Activated T-helper 2 cell treated with anti-CD3 and anti-CD28 coated beads, Interferon-gamma antibody, Interleukin-2, Interleukin-4, amounts not matched to agents 10 μg/mL and 5 μg/mL and 100 μg/mL, durations not matched to agents 14 hours and 24 hours and 36 hours (primary cell): ENCODE results near the gene CSNK2B. TPM values are rescaled to one million over a fixed set of nuclear protein-coding genes. Genes with fewer than 3 reads are reported as not detected.
A peak's percentile ranks its signal among the peaks of the same experiment; 100 is the strongest.

Experiments used
- DNase-seq: peaks from one replicate; pipeline ENCODE4 v3.0.0; 2021; ENCODE audit warnings: low spot score
- H3K27ac Mint-ChIP-seq: one replicate; pipeline ENCODE4 v1.8.0; 2021; ENCODE audit warnings: mixed read lengths
- H3K27me3 Mint-ChIP-seq: one replicate; pipeline ENCODE4 v1.8.0; 2021; ENCODE audit warnings: low read depth, mixed read lengths
- H3K36me3 Mint-ChIP-seq: one replicate; pipeline ENCODE4 v1.8.0; 2021; ENCODE audit warnings: low read depth, mixed read lengths
- H3K4me1 Mint-ChIP-seq: one replicate; pipeline ENCODE4 v1.8.0; 2021; ENCODE audit warnings: low read depth, mixed read lengths
- H3K4me3 Mint-ChIP-seq: one replicate; pipeline ENCODE4 v1.8.0; 2021; ENCODE audit warnings: low read depth, mild to moderate bottlenecking, moderate library complexity, mixed read lengths
- H3K9me3 Mint-ChIP-seq: one replicate; pipeline ENCODE4 v1.8.0; 2021; ENCODE audit warnings: mixed read lengths
- intact Hi-C: fragments of 100-400 bp; cut with micrococcal nuclease; formaldehyde crosslinking; loops from one replicate; pipeline ENCODE4 v1.15.1; 2023
- total RNA-seq: library from RNA; stranded (reverse); gene quantifications from 2 replicates; pipeline ENCODE4 v1.2.3, GENCODE V29; 2022

The CSNK2B gene
- total RNA-seq, 1 donor from 2014 or later, result 279 TPM

DNA sequence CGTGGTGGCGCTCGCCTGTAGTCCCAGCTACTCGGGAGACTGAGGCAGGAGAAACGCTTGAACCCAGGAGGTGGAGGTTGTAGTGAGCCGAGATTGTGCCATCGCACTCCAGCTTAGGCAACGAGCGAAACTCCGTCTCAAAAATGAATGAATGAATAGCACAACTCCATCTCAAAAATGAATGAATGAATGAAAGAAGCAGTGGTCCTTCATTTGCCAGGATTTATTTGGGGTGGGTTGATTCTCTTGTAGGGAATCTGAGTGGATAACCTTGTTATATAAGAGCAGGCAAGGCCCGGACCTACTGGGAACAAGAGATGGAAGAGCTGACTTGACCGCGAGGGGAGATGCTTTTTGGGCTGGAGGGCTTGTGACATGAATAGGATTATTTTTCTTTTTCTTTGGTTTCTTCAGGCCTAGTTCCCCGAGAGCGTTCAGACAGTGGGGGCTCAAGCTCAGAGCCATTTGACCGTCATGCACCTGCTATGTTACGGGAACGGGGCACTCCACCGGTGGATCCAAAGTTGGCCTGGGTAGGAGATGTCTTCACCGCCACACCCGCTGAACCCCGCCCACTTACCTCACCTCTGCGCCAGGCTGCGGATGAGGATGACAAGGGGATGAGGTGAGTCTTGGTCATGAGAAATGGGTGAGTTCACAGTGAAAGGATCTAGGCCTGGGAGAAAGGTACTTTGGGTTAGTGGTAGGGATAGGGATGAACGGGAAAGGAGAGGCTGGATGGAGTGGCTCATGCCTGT, 35.5 kb upstream of the CSNK2B start:
- Mint-ChIP-seq H3K4me1 (peaks cover 7% of the 10 kb centered on the region), H3K27me3 (no peaks in the 10 kb centered on the region), H3K4me3 (no peak overlapping the region), H3K27ac (no peak overlapping the region), H3K36me3 (peaks cover 94% of the 10 kb centered on the region), H3K9me3 (no peaks in the 10 kb centered on the region)
- no peak for DNase-seq
- intact Hi-C loops, result no loop called here

DNA sequence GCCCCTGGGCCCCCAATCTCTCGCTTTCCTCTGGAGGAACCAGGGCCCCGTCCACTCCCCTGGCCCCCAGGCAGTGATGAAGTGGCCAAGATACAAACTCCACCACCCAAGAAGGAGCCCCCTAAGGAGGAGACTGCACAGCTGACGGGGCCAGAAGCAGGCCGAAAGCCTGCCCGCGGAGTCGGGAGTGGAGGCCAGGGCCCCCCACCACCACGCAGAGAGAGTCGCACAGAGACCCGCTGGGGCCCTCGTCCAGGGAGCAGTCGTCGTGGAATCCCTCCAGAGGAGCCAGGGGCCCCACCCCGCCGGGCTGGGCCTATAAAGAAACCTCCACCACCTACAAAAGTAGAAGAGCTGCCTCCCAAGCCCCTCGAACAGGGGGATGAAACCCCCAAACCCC, 34.7 kb upstream of the CSNK2B start:
- Mint-ChIP-seq H3K4me3 (no peak overlapping the region), H3K9me3 (no peaks in the 10 kb centered on the region), H3K4me1 (peaks cover 7% of the 10 kb centered on the region), H3K36me3 (peaks cover 94% of the 10 kb centered on the region), H3K27me3 (no peaks in the 10 kb centered on the region), H3K27ac (no peak overlapping the region)
- intact Hi-C loops, result no loop called here
- DNase-seq, result no peak

DNA sequence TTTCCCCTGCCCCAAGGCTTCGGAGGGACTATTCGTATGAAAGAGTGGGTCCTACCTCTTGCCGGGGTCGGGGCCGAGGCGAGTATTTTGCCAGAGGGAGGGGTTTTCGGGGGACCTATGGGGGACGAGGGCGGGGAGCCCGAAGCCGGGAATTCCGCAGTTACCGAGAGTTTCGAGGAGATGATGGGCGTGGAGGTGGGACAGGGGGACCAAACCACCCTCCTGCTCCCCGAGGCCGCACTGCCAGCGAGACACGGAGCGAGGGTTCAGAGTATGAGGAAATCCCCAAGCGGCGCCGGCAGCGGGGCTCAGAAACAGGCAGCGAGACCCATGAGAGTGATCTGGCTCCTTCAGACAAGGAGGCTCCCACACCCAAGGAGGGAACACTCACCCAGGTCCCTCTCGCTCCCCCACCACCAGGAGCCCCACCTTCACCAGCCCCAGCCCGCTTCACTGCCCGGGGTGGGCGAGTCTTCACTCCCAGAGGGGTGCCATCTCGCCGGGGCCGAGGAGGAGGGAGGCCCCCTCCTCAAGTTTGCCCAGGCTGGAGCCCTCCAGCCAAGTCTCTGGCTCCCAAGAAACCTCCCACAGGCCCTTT, 34.1 kb upstream of the CSNK2B start:
- H3K4me3 Mint-ChIP-seq, result no peak overlapping the region
- no peak overlapping the region for H3K27ac Mint-ChIP-seq
- intact Hi-C loops, result no loop called here
- no peaks in the 10 kb centered on the region for H3K27me3 Mint-ChIP-seq
- H3K36me3 Mint-ChIP-seq, result peaks cover 94% of the 10 kb centered on the region
- DNase-seq, result no peak
- H3K9me3 Mint-ChIP-seq, result no peaks in the 10 kb centered on the region
- H3K4me1 Mint-ChIP-seq, result peaks cover 4% of the 10 kb centered on the region

DNA sequence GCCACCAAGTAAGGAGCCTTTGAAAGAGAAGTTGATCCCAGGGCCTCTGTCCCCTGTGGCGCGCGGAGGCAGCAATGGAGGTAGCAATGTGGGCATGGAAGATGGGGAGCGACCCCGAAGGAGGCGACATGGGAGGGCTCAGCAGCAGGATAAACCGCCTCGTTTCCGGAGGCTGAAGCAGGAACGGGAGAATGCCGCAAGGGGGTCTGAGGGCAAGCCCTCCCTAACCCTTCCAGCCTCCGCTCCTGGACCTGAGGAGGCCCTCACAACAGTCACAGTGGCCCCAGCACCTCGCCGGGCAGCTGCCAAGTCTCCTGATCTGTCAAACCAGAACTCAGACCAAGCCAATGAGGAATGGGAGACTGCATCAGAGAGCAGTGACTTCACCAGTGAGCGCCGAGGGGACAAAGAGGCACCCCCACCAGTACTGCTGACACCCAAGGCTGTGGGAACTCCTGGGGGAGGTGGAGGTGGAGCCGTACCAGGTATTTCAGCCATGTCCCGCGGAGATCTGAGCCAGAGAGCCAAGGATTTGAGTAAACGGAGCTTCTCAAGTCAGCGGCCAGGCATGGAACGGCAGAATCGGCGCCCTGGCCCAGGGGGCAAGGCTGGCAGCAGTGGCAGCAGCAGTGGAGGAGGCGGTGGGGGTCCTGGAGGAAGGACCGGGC, 33.5 kb upstream of the CSNK2B start:
- Mint-ChIP-seq H3K27me3 (no peaks in the 10 kb centered on the region), H3K9me3 (no peaks in the 10 kb centered on the region), H3K36me3 (peaks cover 95% of the 10 kb centered on the region), H3K4me3 (no peak overlapping the region), H3K27ac (no peak overlapping the region), H3K4me1 (peaks cover under 1% of the 10 kb centered on the region)
- intact Hi-C loops, result no loop called here
- DNase-seq, result no peak

DNA sequence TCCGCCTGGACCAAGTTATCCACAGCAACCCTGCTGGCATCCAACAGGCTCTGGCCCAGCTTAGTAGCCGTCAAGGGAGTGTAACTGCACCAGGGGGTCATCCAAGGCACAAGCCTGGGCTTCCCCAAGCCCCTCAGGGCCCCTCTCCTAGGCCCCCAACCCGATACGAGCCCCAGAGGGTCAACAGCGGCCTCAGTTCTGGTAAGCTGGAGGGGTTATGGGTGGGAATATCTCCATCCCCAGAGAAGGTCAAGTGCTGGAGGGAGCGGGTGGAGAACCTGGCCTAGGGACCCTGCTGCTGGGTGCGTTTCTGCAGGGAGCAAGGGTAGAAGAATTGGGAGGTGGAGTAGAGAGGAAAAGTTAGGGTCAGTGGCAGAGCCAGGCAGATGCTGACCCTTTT, 32.4 kb upstream of the CSNK2B start:
- Mint-ChIP-seq H3K27me3 (no peaks in the 10 kb centered on the region), H3K36me3 (peaks cover 91% of the 10 kb centered on the region), H3K27ac (no peak overlapping the region), H3K4me3 (no peak overlapping the region), H3K4me1 (no peaks in the 10 kb centered on the region), H3K9me3 (no peaks in the 10 kb centered on the region)
- DNase-seq, result no peak
- intact Hi-C loops, result no loop called here

DNA sequence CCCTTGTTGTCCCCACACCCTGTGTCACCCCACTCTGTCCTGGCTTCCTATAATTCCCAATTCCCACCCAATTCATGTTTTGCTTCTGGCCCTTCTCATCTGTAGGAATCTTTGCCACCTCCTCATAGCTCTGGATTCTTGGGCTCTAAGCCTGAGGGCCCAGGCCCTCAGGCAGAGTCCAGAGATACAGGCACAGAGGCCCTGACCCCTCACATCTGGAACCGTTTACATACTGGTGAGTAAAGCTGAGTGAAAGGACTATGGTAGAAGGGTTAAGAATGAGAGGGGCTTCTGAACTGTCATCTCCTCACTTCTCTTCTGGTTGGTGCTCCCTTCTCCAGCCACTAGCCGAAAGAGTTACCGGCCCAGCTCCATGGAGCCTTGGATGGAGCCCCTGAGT, 31.7 kb upstream of the CSNK2B start:
- H3K4me1 Mint-ChIP-seq, result no peaks in the 10 kb centered on the region
- H3K27me3 Mint-ChIP-seq, result no peaks in the 10 kb centered on the region
- intact Hi-C loops, result no loop called here
- H3K4me3 Mint-ChIP-seq, result no peak overlapping the region
- H3K27ac Mint-ChIP-seq, result no peak overlapping the region
- H3K9me3 Mint-ChIP-seq, result no peaks in the 10 kb centered on the region
- peaks cover 90% of the 10 kb centered on the region for H3K36me3 Mint-ChIP-seq
- DNase-seq, result no peak

DNA sequence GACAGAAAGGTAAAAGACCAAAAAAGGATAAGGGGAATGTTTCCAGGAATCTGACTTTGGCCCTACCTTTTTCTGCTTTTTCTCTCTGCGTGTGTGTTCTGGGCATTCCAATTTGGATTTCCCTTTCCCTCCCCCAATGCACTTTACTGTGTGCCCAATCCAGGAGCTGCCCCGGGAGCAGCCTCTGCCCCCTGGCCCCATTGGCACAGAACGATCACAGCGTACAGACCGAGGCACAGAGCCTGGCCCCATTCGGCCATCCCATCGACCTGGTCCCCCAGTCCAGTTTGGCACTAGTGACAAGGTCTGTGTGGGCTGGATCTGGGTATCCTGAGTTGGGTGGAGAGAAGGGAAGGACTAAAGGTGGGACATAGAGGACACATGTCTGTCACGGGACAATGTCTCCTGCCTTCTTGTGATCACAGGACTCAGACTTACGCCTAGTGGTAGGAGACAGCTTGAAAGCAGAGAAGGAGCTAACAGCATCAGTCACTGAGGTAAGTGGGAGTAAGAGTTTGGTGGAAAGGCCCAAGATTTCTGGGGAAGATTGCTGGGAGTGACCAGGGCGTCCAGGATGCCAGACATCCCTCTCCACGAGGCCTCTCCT, 30.8 kb upstream of the CSNK2B start:
- Mint-ChIP-seq H3K4me1 (peaks cover 5% of the 10 kb centered on the region), H3K9me3 (no peaks in the 10 kb centered on the region), H3K4me3 (no peak overlapping the region), H3K36me3 (peaks cover 85% of the 10 kb centered on the region), H3K27me3 (no peaks in the 10 kb centered on the region), H3K27ac (peak overlapping the region; percentile 42)
- DNase-seq, result no peak
- intact Hi-C loops, result no loop called here

DNA sequence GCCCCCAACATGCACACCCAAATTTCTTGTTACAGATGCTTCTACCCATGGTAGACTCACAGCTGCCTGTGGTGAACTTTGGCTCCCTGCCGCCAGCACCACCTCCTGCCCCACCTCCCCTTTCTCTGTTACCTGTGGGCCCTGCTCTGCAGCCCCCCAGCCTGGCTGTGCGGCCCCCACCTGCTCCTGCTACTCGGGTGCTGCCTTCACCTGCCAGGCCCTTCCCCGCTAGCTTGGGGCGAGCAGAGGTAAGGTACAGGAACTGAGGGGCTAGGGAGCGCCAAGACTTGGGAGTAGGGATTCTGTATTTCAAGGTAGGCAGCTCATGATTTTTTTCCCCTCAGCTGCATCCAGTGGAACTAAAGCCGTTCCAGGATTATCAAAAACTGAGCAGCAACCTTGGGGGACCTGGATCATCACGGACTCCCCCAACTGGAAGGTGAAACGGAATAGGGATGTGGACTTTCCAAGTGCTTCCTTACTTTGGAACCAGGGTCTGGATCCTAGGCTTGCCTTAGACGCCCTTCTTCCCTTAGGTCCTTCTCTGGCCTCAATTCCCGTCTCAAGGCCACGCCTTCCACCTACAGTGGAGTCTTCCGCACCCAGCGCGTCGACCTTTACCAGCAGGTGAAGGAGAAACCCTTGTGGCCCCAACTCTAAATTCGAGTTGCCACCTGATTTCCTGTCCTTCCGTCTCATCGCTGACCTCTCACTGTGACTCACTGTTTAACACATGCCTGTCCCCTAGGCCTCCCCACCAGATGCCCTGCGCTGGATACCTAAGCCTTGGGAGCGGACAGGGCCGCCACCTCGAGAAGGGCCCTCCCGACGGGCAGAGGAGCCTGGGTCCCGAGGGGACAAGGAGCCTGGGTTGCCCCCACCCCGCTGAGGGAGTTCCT, 28.9 kb upstream of the CSNK2B start:
- no peak for DNase-seq
- Mint-ChIP-seq H3K4me3 (no peak overlapping the region), H3K27ac (no peak overlapping the region), H3K9me3 (no peaks in the 10 kb centered on the region), H3K27me3 (no peaks in the 10 kb centered on the region), H3K4me1 (peaks cover 6% of the 10 kb centered on the region), H3K36me3 (peaks cover 86% of the 10 kb centered on the region)
- intact Hi-C loops, result no loop called here

DNA sequence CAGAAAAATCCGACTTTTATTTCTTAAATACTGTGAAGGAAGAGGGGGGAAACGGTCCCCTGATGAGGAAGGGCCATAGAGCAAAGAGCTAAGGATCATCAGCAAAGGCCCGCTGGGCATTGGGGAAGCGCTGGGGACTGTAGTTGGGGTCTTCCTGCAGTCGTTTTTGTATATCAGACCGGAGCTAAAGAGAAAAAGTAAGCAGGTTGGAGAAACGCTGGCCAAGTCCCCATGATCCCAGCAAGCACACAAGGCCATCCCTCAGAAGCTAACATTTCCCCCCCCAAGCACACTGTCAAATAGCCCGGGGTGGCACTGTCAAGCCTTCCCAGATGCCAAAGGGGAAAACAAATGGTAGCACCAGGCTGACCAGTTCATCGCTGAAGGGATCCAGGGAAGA, 26.8 kb upstream of the CSNK2B start:
- Mint-ChIP-seq H3K27ac (peak overlapping the region; percentile 39), H3K4me1 (peaks cover 6% of the 10 kb centered on the region), H3K9me3 (no peaks in the 10 kb centered on the region), H3K27me3 (no peaks in the 10 kb centered on the region), H3K4me3 (no peak overlapping the region), H3K36me3 (peaks cover 79% of the 10 kb centered on the region)
- DNase-seq, result no peak
- intact Hi-C loops, result no loop called here

DNA sequence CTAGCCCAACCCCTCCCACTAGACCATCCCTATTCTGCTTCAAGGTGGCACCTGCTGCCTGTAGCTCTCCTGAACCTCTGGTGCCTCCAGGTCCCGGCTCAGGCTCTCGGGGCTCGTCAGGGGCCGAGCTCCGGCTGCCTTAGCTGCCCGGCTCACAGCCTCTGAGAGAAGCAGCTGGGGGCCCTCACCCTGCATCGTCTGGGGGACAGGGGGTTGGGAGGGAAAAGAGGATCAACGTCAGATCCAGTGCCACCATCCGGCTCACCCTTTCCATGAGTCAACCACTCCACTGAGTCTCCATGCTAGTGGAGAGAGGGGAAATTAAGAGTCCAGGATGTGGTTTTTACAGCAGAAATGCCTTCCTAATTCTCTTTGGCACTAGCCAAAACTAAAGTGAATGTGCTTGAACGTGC, 26.4 kb upstream of the CSNK2B start:
- no peak overlapping the region for H3K4me3 Mint-ChIP-seq
- no peaks in the 10 kb centered on the region for H3K9me3 Mint-ChIP-seq
- H3K27me3 Mint-ChIP-seq, result no peaks in the 10 kb centered on the region
- H3K4me1 Mint-ChIP-seq, result peaks cover 6% of the 10 kb centered on the region
- peaks cover 75% of the 10 kb centered on the region for H3K36me3 Mint-ChIP-seq
- peak overlapping the region; percentile 60 for H3K27ac Mint-ChIP-seq
- intact Hi-C loops, result no loop called here
- no peak for DNase-seq

DNA sequence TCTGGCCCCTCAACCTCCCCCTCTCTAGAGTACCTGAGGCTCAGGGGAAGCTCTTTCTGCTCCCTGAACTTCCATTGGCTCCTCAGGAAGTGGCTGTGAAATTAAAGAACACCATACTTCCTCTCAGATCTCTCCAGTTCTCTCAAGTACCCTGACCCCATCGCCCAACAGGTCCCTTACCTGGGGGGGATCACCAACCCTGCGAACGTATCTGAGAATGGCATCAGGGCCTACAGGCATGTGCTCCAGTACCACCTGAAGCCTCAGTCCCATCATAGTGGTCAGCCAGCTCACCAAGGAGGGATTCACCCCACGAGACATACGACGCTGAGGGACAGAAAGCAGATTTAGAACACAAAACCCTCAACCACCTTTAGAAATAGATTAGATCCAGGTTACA, 25.3 kb upstream of the CSNK2B start:
- H3K27ac Mint-ChIP-seq, result peak overlapping the region; percentile 23
- peaks cover 75% of the 10 kb centered on the region for H3K36me3 Mint-ChIP-seq
- no peaks in the 10 kb centered on the region for H3K9me3 Mint-ChIP-seq
- H3K4me1 Mint-ChIP-seq, result peaks cover 6% of the 10 kb centered on the region
- DNase-seq, result no peak
- intact Hi-C loops, result no loop called here
- no peaks in the 10 kb centered on the region for H3K27me3 Mint-ChIP-seq
- H3K4me3 Mint-ChIP-seq, result no peak overlapping the region

DNA sequence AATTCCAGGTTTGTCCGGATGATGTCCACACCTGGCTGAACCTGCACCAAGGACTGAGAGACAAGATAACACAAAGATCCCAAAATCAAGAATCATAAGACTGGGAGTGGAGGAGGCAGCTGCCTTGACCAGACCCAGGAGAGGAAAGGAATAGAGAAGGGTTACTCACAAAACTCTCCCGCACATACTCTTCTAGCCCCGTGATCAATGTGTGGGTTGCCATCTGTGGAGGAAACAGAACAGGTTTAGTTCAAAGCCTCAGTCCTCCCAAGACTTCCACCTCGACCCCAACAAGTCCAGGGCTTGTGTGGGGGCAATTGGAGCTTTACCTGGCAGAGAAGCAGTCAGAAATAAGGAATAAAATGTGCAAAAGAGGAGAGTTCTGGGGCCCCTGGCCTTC, 24.5 kb upstream of the CSNK2B start:
- DNase-seq, result no peak
- Mint-ChIP-seq H3K36me3 (peaks cover 75% of the 10 kb centered on the region), H3K4me1 (peaks cover 6% of the 10 kb centered on the region), H3K4me3 (no peak overlapping the region), H3K27me3 (no peaks in the 10 kb centered on the region), H3K9me3 (no peaks in the 10 kb centered on the region), H3K27ac (no peak overlapping the region)
- intact Hi-C loops, result no loop called here
